Right lobe of liver (tissue), 6 donors: ENCODE data around the gene SLC22A23. TPM values are rescaled to one million over a fixed set of nuclear protein-coding genes. Genes with fewer than 3 reads are reported as not detected.
A peak's percentile ranks its signal among the peaks of the same experiment; 100 is the strongest.
"Not testable (repeated sequence)": the region's sequence is repeated elsewhere in the genome, so short reads cannot be mapped to it uniquely, and the experiment has no call there.

ENCODE experiments used
- ATAC-seq, 4 donors: fragments of 200-7000 bp; cut with Tn5 transposase; one replicate each; pipeline ENCODE4 v1.9.1; 2020; ENCODE audit warnings: mild to moderate bottlenecking in 4 of 4, moderate library complexity in 4 of 4
- DNase-seq, 3 donors: peaks; one replicate each; pipeline ENCODE4 v3.0.0-alpha.2; 2020
- H3K27ac ChIP-seq, 3 donors: fragments of 200-600 bp; one replicate each; pipeline ENCODE4 v1.8.0; 2022
- H3K27me3 ChIP-seq, 2 donors: fragments of 200-600 bp; one replicate each; pipeline ENCODE4 v1.8.0; 2022
- H3K36me3 ChIP-seq, 4 donors: fragments of 200-600 bp; sonication (generic) in 1 of 4; one replicate each; pipeline versions ENCODE4 v1.5.1 to v1.8.0; 2017 to 2022; ENCODE audit warnings: control low read depth in 1 of 4
- H3K4me1 ChIP-seq, 4 donors: fragments of 200-600 bp; sonication (generic) in 1 of 4; one replicate each; pipeline versions ENCODE4 v1.5.1 to v1.8.0; 2017 to 2022; ENCODE audit warnings: control low read depth in 1 of 4
- H3K4me3 ChIP-seq, 3 donors: fragments of 200-600 bp; one replicate each; pipeline ENCODE4 v1.8.0; 2022
- H3K9me3 ChIP-seq, 4 donors: fragments of 200-600 bp; sonication (generic) in 1 of 4; one replicate each; pipeline versions ENCODE4 v1.5.1 to v1.8.0; 2017 to 2022; ENCODE audit warnings: control low read depth in 1 of 4
- POLR2A ChIP-seq: fragments of 450-650 bp; IDR thresholded peaks from one replicate; pipeline ENCODE4 v1.6.1; 2017; ENCODE audit warnings: antibody characterized with exemption, mild to moderate bottlenecking
- WGBS: methylation state at CpG from one replicate; pipeline ENCODE4 v1.1.6; 2018; ENCODE audit warnings: low coverage, low lambda C conversion rate; ENCODE audit not compliant: insufficient coverage; ENCODE audit errors: missing lambda C conversion rate; 5-methylcytosine and 5-hydroxymethylcytosine counted together
- intact Hi-C, 2 donors: fragments of 100-400 bp; cut with DNase I; formaldehyde crosslinking; loops; one replicate each; pipeline versions ENCODE4 v1.11.2 to v1.14.1; 2022
- total RNA-seq, 6 experiments: library from RNA; depleted of rRNA in 2 of 6; stranded (reverse); fragments of >200 nt in 2 of 6; fragmentation: NEBNext Ultra II Directional in 3 of 6; extraction: Animal tissue kit (Norgen Biotek cat#: 25700) in 3 of 6; gene quantifications; one replicate each; pipeline versions ENCODE4 v1.1.0 to v1.2.4, GENCODE V29; 2016 to 2023
- TF ChIP-seq, protein P1 (sequence below), 4 donors: fragments of 200-600 bp in 3 of 4; fragments of 450-650 bp in 1 of 4; IDR thresholded peaks; one replicate each; pipeline versions ENCODE4 v1.5.1 to v1.8.0; 2016 to 2022; ENCODE audit warnings: antibody characterized with exemption in 4 of 4, mild to moderate bottlenecking in 2 of 4
- donor health status: DM: no; HTN: yes; CAD: no.
- donor health status: DM: no; HTN: no; CAD: no.
- donor health status: DM: no; HTN: no; CAD: no.
- donor health status: DM: no; HTN: yes; CAD: no.
- donor health status: DM: no; HTN: yes; CAD: no.

SLC22A23 gene
- total RNA-seq, 6 experiments from 2014 or later, result 11.7 to 27.6 (median 16.3) TPM

DNA sequence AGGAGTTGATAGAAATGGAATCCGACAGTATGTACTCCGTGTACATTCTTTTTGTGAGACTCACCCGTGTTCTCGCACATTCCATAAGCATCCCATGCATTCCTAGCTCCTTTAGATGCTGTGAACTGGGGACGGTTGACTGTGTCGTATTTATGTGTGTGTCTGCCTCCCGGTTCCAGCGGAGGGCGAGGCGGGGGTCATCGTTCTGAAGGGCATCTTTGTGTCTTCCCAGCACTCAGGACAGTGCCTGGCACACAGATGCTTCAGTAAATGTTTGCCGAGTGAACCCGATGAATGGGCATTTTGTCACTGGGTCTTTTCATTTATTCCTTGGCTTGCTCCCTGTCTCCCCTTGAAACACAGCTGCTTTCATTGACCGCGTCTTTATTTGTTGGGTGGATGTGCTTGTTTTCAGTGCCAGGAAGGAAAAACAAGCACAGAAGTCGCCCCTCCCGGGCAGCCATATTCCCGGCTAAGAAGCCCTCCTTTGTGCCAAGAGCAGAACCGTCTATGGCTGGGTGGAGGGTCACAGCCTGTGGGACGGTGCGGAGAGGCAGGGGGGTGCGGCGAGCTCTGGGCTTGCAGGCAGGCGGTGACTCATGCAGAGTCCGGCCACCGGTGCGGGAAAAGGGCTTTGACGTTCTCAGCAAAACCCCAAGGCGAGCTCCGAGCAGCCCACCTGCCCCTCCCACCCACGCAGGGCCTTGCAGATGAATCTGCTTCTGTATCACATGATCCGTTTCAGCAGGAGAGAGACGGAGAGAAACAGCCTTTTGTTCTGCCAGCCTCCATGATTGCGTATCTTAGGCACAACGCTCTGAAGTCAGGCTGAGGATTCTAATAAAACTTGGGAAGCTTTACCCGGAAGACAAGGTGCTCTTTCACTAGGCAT, 209.3 kb downstream of the SLC22A23 start:
- peak in 1 of 4 donors; percentile 4 for ATAC-seq
- Histone ChIP-seq H3K27ac (no peak overlapping the region), H3K36me3 (no peaks in the 10 kb centered on the region), H3K4me1 (peaks cover 0 to 11% (median 2%) of the 10 kb centered on the region in 4 donors), H3K27me3 (no peaks in the 10 kb centered on the region), H3K4me3 (no peak overlapping the region), H3K9me3 (no peaks in the 10 kb centered on the region)
- DNase-seq, result peak in 1 of 3 donors; percentile 44
- WGBS, result 62% methylated on average over 18 of the region's 36 CpGs
- TF ChIP-seq, protein P1, sequence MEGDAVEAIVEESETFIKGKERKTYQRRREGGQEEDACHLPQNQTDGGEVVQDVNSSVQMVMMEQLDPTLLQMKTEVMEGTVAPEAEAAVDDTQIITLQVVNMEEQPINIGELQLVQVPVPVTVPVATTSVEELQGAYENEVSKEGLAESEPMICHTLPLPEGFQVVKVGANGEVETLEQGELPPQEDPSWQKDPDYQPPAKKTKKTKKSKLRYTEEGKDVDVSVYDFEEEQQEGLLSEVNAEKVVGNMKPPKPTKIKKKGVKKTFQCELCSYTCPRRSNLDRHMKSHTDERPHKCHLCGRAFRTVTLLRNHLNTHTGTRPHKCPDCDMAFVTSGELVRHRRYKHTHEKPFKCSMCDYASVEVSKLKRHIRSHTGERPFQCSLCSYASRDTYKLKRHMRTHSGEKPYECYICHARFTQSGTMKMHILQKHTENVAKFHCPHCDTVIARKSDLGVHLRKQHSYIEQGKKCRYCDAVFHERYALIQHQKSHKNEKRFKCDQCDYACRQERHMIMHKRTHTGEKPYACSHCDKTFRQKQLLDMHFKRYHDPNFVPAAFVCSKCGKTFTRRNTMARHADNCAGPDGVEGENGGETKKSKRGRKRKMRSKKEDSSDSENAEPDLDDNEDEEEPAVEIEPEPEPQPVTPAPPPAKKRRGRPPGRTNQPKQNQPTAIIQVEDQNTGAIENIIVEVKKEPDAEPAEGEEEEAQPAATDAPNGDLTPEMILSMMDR (IDR thresholded peaks at IDR 0.05), result no peak
- TF ChIP-seq POLR2A, result no peak
- intact Hi-C loops, result no loop called here

DNA sequence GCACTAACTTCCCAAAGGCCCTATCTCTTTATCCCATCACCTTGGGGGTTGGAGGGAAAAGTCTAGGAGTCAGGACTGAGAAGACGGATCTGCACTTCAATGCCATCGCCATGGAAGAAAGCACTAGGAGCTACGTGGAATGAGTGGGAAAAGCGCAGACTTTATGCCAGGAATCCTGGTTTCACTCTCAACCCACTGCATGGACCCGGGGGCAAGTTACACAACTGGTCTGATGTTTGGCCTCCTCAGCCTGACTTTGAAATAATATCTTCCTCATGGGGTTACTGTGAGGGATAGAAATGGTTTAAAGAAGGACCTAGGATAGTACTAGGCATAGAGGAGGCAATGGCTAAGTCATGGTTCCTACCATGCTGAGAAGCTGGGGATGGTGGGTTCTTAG, 211.6 kb downstream of the SLC22A23 start:
- intact Hi-C loops, result no loop called here
- H3K27ac ChIP-seq, result peak overlapping the region; percentile 42 to 69 (median 47)
- H3K9me3 ChIP-seq, result no peaks in the 10 kb centered on the region
- H3K27me3 ChIP-seq, result no peaks in the 10 kb centered on the region
- 46% methylated on average over 5 of the region's 5 CpGs for WGBS
- H3K4me1 ChIP-seq, result peaks cover 0 to 11% (median 2%) of the 10 kb centered on the region in 4 donors
- TF ChIP-seq, protein P1 (IDR thresholded peaks at IDR 0.05), result no peak
- TF ChIP-seq POLR2A, result no peak
- ATAC-seq, result peak; percentile 85 to 90 (median 88)
- H3K36me3 ChIP-seq, result no peaks in the 10 kb centered on the region
- no peak overlapping the region for H3K4me3 ChIP-seq
- DNase-seq, result peak in 2 of 3 donors; percentile 59 to 71

DNA sequence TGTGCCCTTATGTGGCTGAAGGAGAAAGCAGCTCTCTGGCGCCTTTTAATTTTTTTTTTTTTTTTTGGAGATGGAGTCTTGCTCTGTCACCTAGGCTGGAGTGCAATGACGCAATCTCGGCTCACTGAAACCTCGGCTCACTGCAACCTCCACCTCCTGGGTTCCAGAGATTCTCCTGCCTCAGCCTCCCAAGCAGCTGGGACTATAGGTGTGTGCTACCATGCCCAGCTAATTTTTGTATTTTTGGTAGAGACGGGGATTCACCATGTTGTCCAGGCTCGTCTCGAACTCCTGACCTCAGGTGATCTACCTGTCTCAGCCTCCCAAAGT, 212.1 kb downstream of the SLC22A23 start:
- H3K36me3 ChIP-seq, ATAC-seq, H3K27me3 ChIP-seq, H3K9me3 ChIP-seq, H3K4me3 ChIP-seq, intact Hi-C loops, DNase-seq: not testable (repeated sequence)
- Histone ChIP-seq H3K27ac (peak overlapping the region; percentile 42 to 69 (median 47)), H3K4me1 (peaks cover 0 to 11% (median 2%) of the 10 kb centered on the region in 4 donors)
- 54% methylated on average over 7 of the region's 7 CpGs for WGBS

DNA sequence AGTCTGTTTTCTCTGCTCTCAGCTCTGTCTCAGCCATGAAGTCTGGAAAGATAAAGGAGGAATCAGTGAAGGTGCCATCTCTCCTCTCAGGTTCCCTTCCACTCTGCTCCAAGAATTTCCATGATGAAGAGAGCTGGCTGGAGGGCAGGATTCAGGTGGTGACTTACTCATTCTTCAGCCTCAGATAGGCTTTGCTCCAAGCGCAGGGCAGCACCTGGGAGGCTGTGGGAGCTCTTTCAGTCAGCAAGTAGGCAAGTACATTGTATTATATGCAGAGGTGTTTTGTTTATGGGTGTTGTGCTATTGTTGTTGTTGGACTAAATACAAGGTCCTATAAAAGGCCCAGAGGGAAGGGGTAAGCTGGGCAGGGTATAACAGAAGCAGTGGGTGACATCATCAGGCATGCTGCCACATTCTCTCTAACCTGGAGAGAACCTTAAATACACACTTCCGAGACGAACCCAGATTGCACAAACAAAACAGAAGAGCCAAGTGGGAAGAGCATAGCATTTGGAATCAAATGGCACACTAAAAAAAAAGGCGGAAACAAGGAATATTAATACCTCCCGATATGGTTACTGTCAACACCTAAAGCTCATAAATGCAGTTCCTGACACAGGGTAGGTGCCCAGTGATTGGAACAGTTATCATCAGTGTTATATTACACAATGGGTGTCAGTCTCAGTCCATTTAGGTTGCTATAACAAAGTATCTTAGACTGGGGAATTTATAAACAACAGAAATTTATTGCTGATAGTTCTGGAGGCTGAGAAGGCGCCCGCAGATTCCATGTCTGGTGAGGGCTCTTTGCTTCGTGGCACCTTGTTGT, 212.6 kb downstream of the SLC22A23 start:
- no peaks in the 10 kb centered on the region for H3K9me3 ChIP-seq
- H3K4me3 ChIP-seq, result no peak overlapping the region
- TF ChIP-seq POLR2A, result no peak
- TF ChIP-seq, protein P1 (IDR thresholded peaks at IDR 0.05), result no peak
- H3K27me3 ChIP-seq, result no peaks in the 10 kb centered on the region
- no peak for DNase-seq
- H3K4me1 ChIP-seq, result peaks cover 0 to 11% (median 2%) of the 10 kb centered on the region in 4 donors
- ATAC-seq, result peak; percentile 43 to 80 (median 77)
- peak overlapping the region; percentile 42 to 69 (median 47) for H3K27ac ChIP-seq
- WGBS, result 59% methylated on average over 5 of the region's 8 CpGs
- H3K36me3 ChIP-seq, result no peaks in the 10 kb centered on the region
- intact Hi-C loops, result no loop called here

DNA sequence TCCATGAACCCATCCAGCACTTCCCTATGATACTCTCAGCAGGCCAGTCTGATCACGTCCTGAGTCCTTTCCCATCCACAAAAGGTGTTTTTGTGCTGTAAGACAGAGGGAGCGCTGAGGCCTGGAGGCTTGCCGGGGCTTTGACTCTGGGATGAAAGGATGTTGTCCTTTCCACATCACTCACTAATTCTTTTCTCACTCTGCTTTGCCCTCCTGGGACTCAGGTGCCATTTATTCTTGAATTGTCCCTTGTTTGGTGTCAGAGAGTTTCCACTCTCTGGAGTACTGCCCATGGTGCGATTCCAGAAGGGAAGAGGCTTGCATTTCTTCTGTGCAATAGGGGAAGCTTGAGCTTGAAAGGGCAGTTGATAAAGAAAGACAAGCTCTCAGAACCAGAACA, 214.1 kb downstream of the SLC22A23 start:
- DNase-seq (no peak), ATAC-seq (no peak)
- WGBS, result 75% methylated on average over 3 of the region's 4 CpGs
- TF ChIP-seq, protein P1 (IDR thresholded peaks at IDR 0.05), result no peak
- TF ChIP-seq POLR2A, result no peak
- H3K9me3 ChIP-seq, result no peaks in the 10 kb centered on the region
- H3K4me1 ChIP-seq, result peaks cover 0 to 11% (median 2%) of the 10 kb centered on the region in 4 donors
- H3K4me3 ChIP-seq, result no peak overlapping the region
- no peak overlapping the region for H3K27ac ChIP-seq
- intact Hi-C loops, result no loop called here
- no peaks in the 10 kb centered on the region for H3K27me3 ChIP-seq
- no peaks in the 10 kb centered on the region for H3K36me3 ChIP-seq

DNA sequence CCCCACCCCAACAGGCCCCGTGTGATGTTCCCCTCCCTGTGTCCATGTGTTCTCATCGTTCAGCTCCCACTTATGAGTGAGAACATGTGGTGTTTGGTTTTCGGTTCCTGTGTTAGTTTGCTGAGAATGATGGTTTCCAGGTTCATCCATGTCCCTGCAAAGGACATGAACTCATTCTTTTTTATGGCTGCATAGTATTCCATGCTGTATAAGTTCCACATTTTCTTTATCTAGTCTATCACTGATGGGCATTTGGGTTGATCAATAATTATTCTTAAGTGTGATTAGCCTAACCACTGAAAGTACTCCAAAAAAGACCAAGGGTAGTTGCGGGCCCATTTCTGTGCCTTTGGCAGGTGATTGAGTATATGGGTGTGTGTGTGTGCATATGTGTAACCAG, 215.1 kb downstream of the SLC22A23 start:
- H3K27ac ChIP-seq, H3K4me3 ChIP-seq, ATAC-seq, H3K9me3 ChIP-seq, intact Hi-C loops, DNase-seq, H3K36me3 ChIP-seq, H3K27me3 ChIP-seq: not testable (repeated sequence)
- H3K4me1 ChIP-seq, result peaks cover 0 to 11% (median 2%) of the 10 kb centered on the region in 4 donors
- 91% methylated on average over 4 of the region's 4 CpGs for WGBS
